ENCODE data around the gene ANXA11.

GRCh38 chr10:80211786-80212185 lies 6.4 kb upstream of the ANXA11 start:
- TF ChIP-seq CTCF (IDR thresholded peaks at IDR 0.05; ENCODE audit: low read length) (no peak), EZH2 (IDR thresholded peaks at IDR 0.05; ENCODE audit: borderline replicate concordance, low read length) (no peak)

Measured in OCI-LY1 (cell line).